Measurements from ENCODE around the gene CLCN7. TPM values are rescaled to one million over a fixed set of nuclear protein-coding genes. Genes with fewer than 3 reads are reported as not detected.

Gene CLCN7
- total RNA-seq, 1 donor from 2014 or later: 99.1 TPM

GRCh38 chr16:1494129-1494640 lies 19.4 kb upstream of the CLCN7 start:
- H3K4me1 Mint-ChIP-seq (ENCODE audit: unreplicated experiment): peaks cover 8% of the 10 kb centered on the region
- H3K27ac Mint-ChIP-seq (ENCODE audit: unreplicated experiment): peak overlapping the region; percentile 64
- peak; percentile 48 for DNase-seq (ENCODE audit: low spot score)
- H3K4me3 Mint-ChIP-seq (ENCODE audit: unreplicated experiment): peak overlapping the region; percentile 91
- H3K36me3 Mint-ChIP-seq (ENCODE audit: low read depth, unreplicated experiment): peaks cover 7% of the 10 kb centered on the region
- TF ChIP-seq, protein P1, sequence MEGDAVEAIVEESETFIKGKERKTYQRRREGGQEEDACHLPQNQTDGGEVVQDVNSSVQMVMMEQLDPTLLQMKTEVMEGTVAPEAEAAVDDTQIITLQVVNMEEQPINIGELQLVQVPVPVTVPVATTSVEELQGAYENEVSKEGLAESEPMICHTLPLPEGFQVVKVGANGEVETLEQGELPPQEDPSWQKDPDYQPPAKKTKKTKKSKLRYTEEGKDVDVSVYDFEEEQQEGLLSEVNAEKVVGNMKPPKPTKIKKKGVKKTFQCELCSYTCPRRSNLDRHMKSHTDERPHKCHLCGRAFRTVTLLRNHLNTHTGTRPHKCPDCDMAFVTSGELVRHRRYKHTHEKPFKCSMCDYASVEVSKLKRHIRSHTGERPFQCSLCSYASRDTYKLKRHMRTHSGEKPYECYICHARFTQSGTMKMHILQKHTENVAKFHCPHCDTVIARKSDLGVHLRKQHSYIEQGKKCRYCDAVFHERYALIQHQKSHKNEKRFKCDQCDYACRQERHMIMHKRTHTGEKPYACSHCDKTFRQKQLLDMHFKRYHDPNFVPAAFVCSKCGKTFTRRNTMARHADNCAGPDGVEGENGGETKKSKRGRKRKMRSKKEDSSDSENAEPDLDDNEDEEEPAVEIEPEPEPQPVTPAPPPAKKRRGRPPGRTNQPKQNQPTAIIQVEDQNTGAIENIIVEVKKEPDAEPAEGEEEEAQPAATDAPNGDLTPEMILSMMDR (IDR thresholded peaks at IDR 0.05; ENCODE audit: unreplicated experiment): no peak
- peaks cover 9% of the 10 kb centered on the region for H3K27me3 Mint-ChIP-seq (ENCODE audit: unreplicated experiment)
- H3K9me3 Mint-ChIP-seq (ENCODE audit: unreplicated experiment): no peaks in the 10 kb centered on the region

DNA sequence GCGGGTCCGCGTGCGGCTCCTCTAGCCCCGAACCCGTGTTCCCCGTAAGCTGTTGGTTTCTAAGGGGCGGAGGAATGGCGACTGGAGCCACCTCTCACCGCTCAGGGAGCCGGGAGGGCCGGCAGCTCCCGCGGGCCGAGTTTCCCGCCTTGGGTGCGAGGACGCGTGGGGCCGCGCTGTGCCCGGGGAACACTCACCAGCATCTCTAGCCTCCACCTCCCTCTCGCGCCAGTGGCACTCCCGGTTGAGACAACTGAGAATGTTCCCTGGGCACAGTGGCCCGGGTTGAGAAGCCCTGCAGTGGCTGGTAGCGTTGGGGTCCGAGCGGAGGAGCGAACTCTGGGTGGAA lies 18.9 kb upstream of the CLCN7 start:
- DNase-seq (ENCODE audit: low spot score): no peak
- peaks cover 7% of the 10 kb centered on the region for H3K36me3 Mint-ChIP-seq (ENCODE audit: low read depth, unreplicated experiment)
- peak overlapping the region; percentile 91 for H3K4me3 Mint-ChIP-seq (ENCODE audit: unreplicated experiment)
- H3K27me3 Mint-ChIP-seq (ENCODE audit: unreplicated experiment): peaks cover 9% of the 10 kb centered on the region
- no peaks in the 10 kb centered on the region for H3K9me3 Mint-ChIP-seq (ENCODE audit: unreplicated experiment)
- TF ChIP-seq, protein P1 (IDR thresholded peaks at IDR 0.05; ENCODE audit: unreplicated experiment): no peak
- peak overlapping the region; percentile 64 for H3K27ac Mint-ChIP-seq (ENCODE audit: unreplicated experiment)
- peaks cover 8% of the 10 kb centered on the region for H3K4me1 Mint-ChIP-seq (ENCODE audit: unreplicated experiment)

GRCh38 chr16:1492923-1493745 lies 18.3 kb upstream of the CLCN7 start, which contains the start of gene TELO2:
TELO2 (plus strand) TSS chr16:1493360; CDS start chr16:1494282, 922 bp downstream.
- peaks cover 12% of the 10 kb centered on the region for H3K4me1 Mint-ChIP-seq (ENCODE audit: unreplicated experiment)
- peak within 1 kb of the TSS; percentile 95 for H3K4me3 Mint-ChIP-seq (ENCODE audit: unreplicated experiment)
- H3K27ac Mint-ChIP-seq (ENCODE audit: unreplicated experiment): peak within 1 kb of the TSS; percentile 88
- H3K36me3 Mint-ChIP-seq (ENCODE audit: low read depth, unreplicated experiment): peaks cover 1% of the 10 kb centered on the region
- no peaks in the 10 kb centered on the region for H3K9me3 Mint-ChIP-seq (ENCODE audit: unreplicated experiment)
- peaks cover 13% of the 10 kb centered on the region for H3K27me3 Mint-ChIP-seq (ENCODE audit: unreplicated experiment)
- TF ChIP-seq, protein P1 (IDR thresholded peaks at IDR 0.05; ENCODE audit: unreplicated experiment): no peak
- peak; percentile 87 for DNase-seq (ENCODE audit: low spot score)

GRCh38 chr16:1492082-1492922 lies 17.5 kb upstream of the CLCN7 start:
- no peaks in the 10 kb centered on the region for H3K9me3 Mint-ChIP-seq (ENCODE audit: unreplicated experiment)
- no peak for DNase-seq (ENCODE audit: low spot score)
- no peaks in the 10 kb centered on the region for H3K36me3 Mint-ChIP-seq (ENCODE audit: low read depth, unreplicated experiment)
- H3K4me3 Mint-ChIP-seq (ENCODE audit: unreplicated experiment): peak overlapping the region; percentile 95
- peaks cover 12% of the 10 kb centered on the region for H3K4me1 Mint-ChIP-seq (ENCODE audit: unreplicated experiment)
- TF ChIP-seq, protein P1 (IDR thresholded peaks at IDR 0.05; ENCODE audit: unreplicated experiment): no peak
- peaks cover 13% of the 10 kb centered on the region for H3K27me3 Mint-ChIP-seq (ENCODE audit: unreplicated experiment)
- peak overlapping the region; percentile 88 for H3K27ac Mint-ChIP-seq (ENCODE audit: unreplicated experiment)

Data from endothelial cell (in vitro differentiated cells).